A673 (cell line): ENCODE results near the gene KCNH5. TPM values are rescaled to one million over a fixed set of nuclear protein-coding genes. Genes with fewer than 3 reads are reported as not detected.

Source experiments
- BruUV-seq: library from RNA; stranded (reverse); fragments of 400-500 nt; replicated peaks from 2 replicates; lab custom pipeline; 2021; lab: Mats Ljungman, UMichigan
- CTCF ChIA-PET: fragments of 300-600 bp; sonication (Branson Sonifier 250); formaldehyde crosslinking; loops from one replicate; lab custom pipeline; 2022; ENCODE audit warnings: antibody characterized with exemption; lab: Charles Lee
- POLR2A ChIA-PET: fragments of 300-600 bp; sonication (Branson Sonifier 250); formaldehyde crosslinking; loops from one replicate; lab custom pipeline; 2022; ENCODE audit warnings: antibody characterized with exemption; ENCODE audit not compliant: low non-redundant PET; lab: Charles Lee
- DNase-seq: peaks from one replicate; pipeline ENCODE4 v3.0.0-alpha.2; 2015; ENCODE audit warnings: low spot score
- H3K27ac ChIP-seq: fragments of 200-600 bp; sonication (generic); 2 replicates; pipeline ENCODE4 v1.5.1; 2016; ENCODE audit warnings: mixed run types, low read depth, mild to moderate bottlenecking, mixed read lengths, antibody characterized with exemption, low read length; ENCODE audit not compliant: poor library complexity, severe bottlenecking
- H3K27me3 ChIP-seq: fragments of 200-600 bp; sonication (generic); replicated peaks from 2 replicates; pipeline ENCODE4 v1.6.1; 2017; ENCODE audit warnings: mixed run types, low read depth, mild to moderate bottlenecking, mixed read lengths, antibody characterized with exemption, low read length; ENCODE audit not compliant: insufficient read depth, poor library complexity
- H3K36me3 ChIP-seq: fragments of 200-600 bp; sonication (generic); 2 replicates; pipeline ENCODE4 v1.6.1; 2016; ENCODE audit warnings: mixed run types, mild to moderate bottlenecking, mixed read lengths, antibody characterized with exemption, low read length; ENCODE audit not compliant: insufficient read depth, poor library complexity, severe bottlenecking
- H3K4me1 ChIP-seq: fragments of 200-600 bp; sonication (generic); 2 replicates; pipeline ENCODE4 v1.6.1; 2017; ENCODE audit warnings: mixed run types, mild to moderate bottlenecking, mixed read lengths, antibody characterized with exemption, low read length; ENCODE audit not compliant: insufficient read depth, poor library complexity, severe bottlenecking
- H3K4me3 ChIP-seq: fragments of 200-600 bp; sonication (generic); 2 replicates; pipeline ENCODE4 v1.5.1; 2016; ENCODE audit warnings: low read depth, mixed run types, mild to moderate bottlenecking, mixed read lengths, low read length; ENCODE audit not compliant: poor library complexity, severe bottlenecking
- H3K9me3 ChIP-seq: fragments of 200-600 bp; sonication (generic); 2 replicates; pipeline ENCODE4 v1.6.1; 2016; ENCODE audit warnings: mixed run types, low read depth, mild to moderate bottlenecking, mixed read lengths, antibody characterized with exemption, low read length; ENCODE audit not compliant: poor library complexity, severe bottlenecking
- CTCF ChIP-seq: fragments of 300-800, 200-600 bp; sonication (generic); conservative IDR thresholded peaks from 2 replicates; pipeline ENCODE4 v1.5.1; 2017; ENCODE audit warnings: low read depth, mild to moderate bottlenecking, antibody characterized with exemption, low read length, moderate library complexity, mixed read lengths
- EZH2 ChIP-seq: fragments of 200-600 bp; sonication (generic); IDR thresholded peaks from 2 replicates; pipeline ENCODE4 v1.6.1; 2017; ENCODE audit warnings: borderline replicate concordance, low read depth, mild to moderate bottlenecking, mixed read lengths, antibody characterized with exemption, low read length; ENCODE audit not compliant: poor library complexity, severe bottlenecking
- intact Hi-C: fragments of 100-400 bp; cut with micrococcal nuclease; formaldehyde crosslinking; loops from one replicate; pipeline ENCODE4 v1.10.0; 2022; ENCODE audit not compliant: unreplicated experiment
- total RNA-seq: library from RNA; stranded (reverse); gene quantifications from 2 replicates; pipeline ENCODE4 v1.2.3, GENCODE V29; 2021

Gene KCNH5
- total RNA-seq, 1 experiment from 2014 or later = 27.9 TPM

GRCh38 chr14:63032641-63033040, 12.6 kb downstream of the KCNH5 start:
- Histone ChIP-seq H3K36me3 (no peaks in the 10 kb centered on the region), H3K27ac (no peak overlapping the region), H3K4me3 (no peak overlapping the region), H3K4me1 (peaks cover 3% of the 10 kb centered on the region), H3K27me3 (no peaks in the 10 kb centered on the region), H3K9me3 (no peaks in the 10 kb centered on the region)
- CTCF ChIA-PET = no interaction called here
- POLR2A ChIA-PET = no interaction called here
- intact Hi-C loops = no loop called here
- no peak for DNase-seq
- BruUV-seq = no TSS peak
- TF ChIP-seq EZH2 (no peak), CTCF (no peak)

- no peak for DNase-seq
- CTCF ChIA-PET = no interaction called here
- intact Hi-C loops = no loop called here
- H3K27me3 ChIP-seq = no peaks in the 10 kb centered on the region
- H3K4me3 ChIP-seq = no peak overlapping the region
- no peak overlapping the region for H3K27ac ChIP-seq
- H3K4me1 ChIP-seq = peaks cover 3% of the 10 kb centered on the region
- TF ChIP-seq EZH2 (no peak), CTCF (no peak)
- H3K9me3 ChIP-seq = no peaks in the 10 kb centered on the region
- POLR2A ChIA-PET = no interaction called here
- no peaks in the 10 kb centered on the region for H3K36me3 ChIP-seq
- BruUV-seq = no TSS peak
These were observed 13.2 kb downstream of the KCNH5 start for GRCh38 chr14:63032076-63032475.

- Histone ChIP-seq H3K4me1 (peaks cover 3% of the 10 kb centered on the region), H3K36me3 (no peaks in the 10 kb centered on the region), H3K27ac (no peak overlapping the region), H3K4me3 (no peak overlapping the region), H3K27me3 (no peaks in the 10 kb centered on the region), H3K9me3 (no peaks in the 10 kb centered on the region)
- DNase-seq = peak; percentile 46
- intact Hi-C loops = no loop called here
- ChIA-PET POLR2A (no interaction called here), CTCF (no interaction called here)
- TF ChIP-seq CTCF (no peak), EZH2 (no peak)
- no TSS peak for BruUV-seq
These were observed 15.1 kb downstream of the KCNH5 start for GRCh38 chr14:63030113-63030512.
